HepG2 (cell line): ENCODE data around the gene ACTN1. TPM values are rescaled to one million over a fixed set of nuclear protein-coding genes. Genes with fewer than 3 reads are reported as not detected.

Source experiments
- ATAC-seq: fragments of 200-7000 bp; cut with Tn5 transposase; 3 replicates; pipeline ENCODE4 v1.9.1; 2020; ENCODE audit warnings: mild to moderate bottlenecking, moderate library complexity
- BruUV-seq: library from RNA; stranded (reverse); fragments of 400-500 nt; replicated peaks from 2 replicates; lab custom pipeline; 2021; lab: Mats Ljungman, UMichigan
- CTCF ChIA-PET: fragments of 300-600 bp; formaldehyde crosslinking; extraction: SDS; loops from one replicate; lab custom pipeline; 2021; ENCODE audit warnings: low total read pairs, inconsistent platforms, low intra/inter-chr PET ratio; lab: Yijun Ruan, JAX
- POLR2A ChIA-PET: fragments of 350-600 bp; sonication (Branson Sonifier 250); formaldehyde crosslinking; loops from one replicate; lab custom pipeline; 2020; ENCODE audit warnings: antibody characterized with exemption, inconsistent platforms; lab: Yijun Ruan, JAX
- DNase-seq: peaks from one replicate; pipeline ENCODE4 v3.0.0-alpha.2; 2015; ENCODE audit warnings: low spot score
- FAIRE-seq: peaks from 3 replicates; lab custom pipeline; 2011; peaks lifted over from hg19 to GRCh38; lab: Jason Lieb, UNC
- H2AFZ ChIP-seq: one replicate; pipeline ENCODE4 v1.6.1; 2011; ENCODE audit warnings: low read length, inconsistent platforms
- H3K27ac ChIP-seq: fragments of 300-600 bp; 3 replicates; pipeline ENCODE4 v1.8.0; 2011; ENCODE audit warnings: mixed run types, mild to moderate bottlenecking, mixed read lengths, low read length, inconsistent platforms; ENCODE audit not compliant: insufficient read depth; ENCODE audit errors: extremely low read length
- H3K27me3 ChIP-seq, 2 experiments: fragments of 200-600 bp in 1 of 2; 2 replicates in 1 of 2; 3 replicates in 1 of 2; pipeline versions ENCODE4 v1.6.0 to v1.8.0; 2011; ENCODE audit warnings: low read length in 2 of 2, mild to moderate bottlenecking in 2 of 2, moderate library complexity in 2 of 2, inconsistent platforms in 1 of 2; ENCODE audit not compliant: insufficient read depth in 2 of 2, control insufficient read depth in 1 of 2
- H3K36me3 ChIP-seq, 2 experiments: fragments of 200-600 bp in 1 of 2; replicated peaks in 1 of 2; 2 replicates in 1 of 2; 3 replicates in 1 of 2; pipeline versions ENCODE4 v1.5.1 to v1.8.0; 2011; ENCODE audit warnings: low read length in 2 of 2, inconsistent platforms in 1 of 2; ENCODE audit not compliant: insufficient read depth in 2 of 2, control insufficient read depth in 1 of 2
- H3K4me1 ChIP-seq: 2 replicates; pipeline ENCODE4 v1.5.1; 2012; ENCODE audit warnings: low read length, inconsistent platforms; ENCODE audit not compliant: insufficient read depth
- H3K4me2 ChIP-seq: 2 replicates; pipeline ENCODE4 v1.6.0; 2011; ENCODE audit warnings: low read depth, low read length, inconsistent platforms
- H3K4me3 ChIP-seq, 3 experiments: fragments of 200-600 bp in 1 of 3; sonication (generic), shearing (Covaris generic) in 1 of 3; replicated peaks in 1 of 3; 2 replicates each; pipeline ENCODE4 v1.5.1; 2011 to 2016; ENCODE audit warnings: low read length in 3 of 3, inconsistent platforms in 2 of 3, low read depth in 2 of 3, mild to moderate bottlenecking in 2 of 3, control low read depth in 1 of 3, mixed read lengths in 1 of 3; ENCODE audit not compliant: insufficient read depth in 1 of 3
- H3K79me2 ChIP-seq: one replicate; pipeline ENCODE4 v1.6.1; 2011; ENCODE audit warnings: low read length, inconsistent platforms; ENCODE audit not compliant: insufficient read depth
- H3K9ac ChIP-seq: 2 replicates; pipeline ENCODE4 v1.6.0; 2011; ENCODE audit warnings: mild to moderate bottlenecking, low read depth, low read length, inconsistent platforms; ENCODE audit not compliant: insufficient read depth
- H3K9me3 ChIP-seq: 2 replicates; pipeline ENCODE4 v1.5.1; 2012; ENCODE audit warnings: mild to moderate bottlenecking, low read length
- H4K20me1 ChIP-seq: 2 replicates; pipeline ENCODE4 v1.6.0; 2011; ENCODE audit warnings: inconsistent platforms, mild to moderate bottlenecking, low read length, moderate library complexity; ENCODE audit not compliant: insufficient read depth
- MYNN ChIP-seq: sonication (generic); formaldehyde crosslinking; IDR thresholded peaks from 2 replicates; pipeline ENCODE4 v1.4.0; 2020; ENCODE audit warnings: mild to moderate bottlenecking, low read depth, missing genetic modification reagents
- POGK ChIP-seq: sonication (generic); formaldehyde crosslinking; conservative IDR thresholded peaks from 2 replicates; pipeline ENCODE4 v1.8.0; 2022; ENCODE audit warnings: mild to moderate bottlenecking, moderate library complexity, missing genetic modification reagents
- ZEB1 ChIP-seq: IDR thresholded peaks from 2 replicates; pipeline ENCODE4 v1.6.1; 2012; ENCODE audit warnings: mild to moderate bottlenecking, low read depth, inconsistent platforms; ENCODE audit not compliant: insufficient replicate concordance
- ZNF12 ChIP-seq: sonication (generic); formaldehyde crosslinking; IDR thresholded peaks from 2 replicates; pipeline ENCODE4 v1.5.0; 2020; ENCODE audit warnings: missing genetic modification reagents
- ZNF180 ChIP-seq: sonication (generic); formaldehyde crosslinking; IDR thresholded peaks from 2 replicates; pipeline ENCODE4 v1.4.0; 2020; ENCODE audit warnings: low read depth, missing genetic modification reagents, borderline replicate concordance
- ZNF510 ChIP-seq: sonication (generic); formaldehyde crosslinking; IDR thresholded peaks from 2 replicates; pipeline ENCODE4 v1.4.0; 2020; ENCODE audit warnings: low read depth, mild to moderate bottlenecking, missing genetic modification reagents
- ZNF564 ChIP-seq: sonication (generic); formaldehyde crosslinking; IDR thresholded peaks from 2 replicates; pipeline ENCODE4 v1.8.1; 2023; ENCODE audit warnings: mild to moderate bottlenecking, missing genetic modification reagents
- WGBS: methylation state at CpG from one replicate; pipeline ENCODE4 v1.1.6; 2017; ENCODE audit warnings: low lambda C conversion rate; 5-methylcytosine and 5-hydroxymethylcytosine counted together
- in situ Hi-C: cut with HindIII; loops from 2 replicates; pipeline ENCODE4 v1.10.0; 2017; ENCODE audit warnings: low pct_unique_long_range_greater_than_20kb; ENCODE audit not compliant: extremely low pct_ligation_motif_present
- intact Hi-C: fragments of 100-400 bp; cut with micrococcal nuclease; formaldehyde crosslinking; loops from one replicate; pipeline ENCODE4 v1.10.0; 2022; ENCODE audit not compliant: unreplicated experiment
- polyA plus RNA-seq, 8 experiments: library from polyadenylated mRNA; depleted of rRNA in 3 of 8; stranded (reverse) in 7 of 8; unstranded in 1 of 8; fragments of >200 nt; fragmentation: Illumina TruSeq in 4 of 8; extraction: Trizol in 4 of 8; gene quantifications; 2 replicates each; pipeline versions ENCODE4 v1.2.1 to v1.2.3, GENCODE V29; 2011 to 2016; ENCODE audit warnings: low read depth in 4 of 8, missing spikeins in 1 of 8, mixed read lengths in 1 of 8; ENCODE audit not compliant: insufficient read depth in 1 of 8
- total RNA-seq, 5 experiments: library from RNA; depleted of rRNA; stranded (reverse); fragments of >200 nt; fragmentation: Illumina TruSeq; extraction: Trizol; gene quantifications; 2 replicates each; pipeline ENCODE4 v1.2.3, GENCODE V29; 2016; ENCODE audit warnings: low read depth in 1 of 5
- TF ChIP-seq, protein P1 (sequence below), 2 experiments: sonication (generic) in 1 of 2; formaldehyde crosslinking in 1 of 2; IDR thresholded peaks; 2 replicates each; pipeline versions ENCODE4 v1.5.1 to v1.6.1; 2011 to 2020; ENCODE audit warnings: borderline replicate concordance in 1 of 2, low read depth in 1 of 2, low read length in 1 of 2, mild to moderate bottlenecking in 1 of 2, missing genetic modification reagents in 1 of 2, moderate library complexity in 1 of 2

Gene ACTN1
- total and polyA plus RNA-seq, 2 of the 13 experiments (the other 11 are each of a cell fraction or from before 2014, with no cell fraction given), result 58.6 to 162 TPM

GRCh38 chr14:68995731-68996130 lies 16.6 kb upstream of the ACTN1 start (continued):
- TF ChIP-seq ZEB1, result no peak
- TF ChIP-seq ZNF510 (CRISPR knock-in tag), result no peak
- TF ChIP-seq, protein P1, sequence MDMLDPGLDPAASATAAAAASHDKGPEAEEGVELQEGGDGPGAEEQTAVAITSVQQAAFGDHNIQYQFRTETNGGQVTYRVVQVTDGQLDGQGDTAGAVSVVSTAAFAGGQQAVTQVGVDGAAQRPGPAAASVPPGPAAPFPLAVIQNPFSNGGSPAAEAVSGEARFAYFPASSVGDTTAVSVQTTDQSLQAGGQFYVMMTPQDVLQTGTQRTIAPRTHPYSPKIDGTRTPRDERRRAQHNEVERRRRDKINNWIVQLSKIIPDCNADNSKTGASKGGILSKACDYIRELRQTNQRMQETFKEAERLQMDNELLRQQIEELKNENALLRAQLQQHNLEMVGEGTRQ (IDR thresholded peaks at IDR 0.05; ENCODE audit: low read depth, low read length), result no peak
- TF ChIP-seq, protein P1 (CRISPR knock-in tag; IDR thresholded peaks at IDR 0.05; ENCODE audit: borderline replicate concordance), result no peak
- TF ChIP-seq ZNF180 (CRISPR knock-in tag), result no peak
- TF ChIP-seq ZNF564 (CRISPR knock-in tag), result no peak
- TF ChIP-seq MYNN (CRISPR knock-in tag), result no peak

DNA sequence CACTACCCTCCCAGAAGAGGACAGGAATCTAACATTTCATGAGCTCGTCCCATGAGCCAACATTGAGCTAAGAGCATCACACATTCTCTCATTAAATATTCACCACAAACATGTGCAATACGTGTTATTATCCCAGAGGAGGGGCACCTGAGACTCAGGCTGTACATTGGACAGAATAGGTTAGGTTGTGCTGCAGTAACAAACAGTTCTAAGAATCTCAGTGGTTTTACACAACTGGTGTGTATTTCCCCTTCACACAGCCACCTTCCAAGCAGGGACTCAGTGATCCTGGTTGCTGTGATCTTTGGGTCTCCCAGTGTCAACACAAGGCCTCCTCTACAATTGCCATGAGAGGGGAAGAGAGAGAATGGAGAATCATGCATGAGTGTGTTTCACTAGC lies 15.0 kb upstream of the ACTN1 start:
- POLR2A ChIA-PET, result no interaction called here
- Histone ChIP-seq H3K4me3 (no peak overlapping the region), H3K27ac (no peak overlapping the region), H3K36me3 (no peaks in the 10 kb centered on the region), H3K27me3 (peaks cover 1 to 12% of the 10 kb centered on the region in 2 experiments; a peak in 2 of 5 replicates), H4K20me1 (no peaks in the 10 kb centered on the region), H3K79me2 (no peaks in the 10 kb centered on the region), H3K4me2 (no peak overlapping the region), H3K9ac (no peak overlapping the region), H3K9me3 (no peaks in the 10 kb centered on the region), H2AFZ (no peak overlapping the region), H3K4me1 (no peaks in the 10 kb centered on the region)
- no TSS peak for BruUV-seq
- WGBS, result 11% methylated on average over 1 of the region's 2 CpGs
- DNase-seq, result no peak
- no peak for ATAC-seq
- FAIRE-seq, result no peak
- intact Hi-C loops (no loop called here), in situ Hi-C loops (no loop called here)
- CTCF ChIA-PET, result no interaction called here
- TF ChIP-seq ZNF12 (CRISPR knock-in tag) (peak; percentile 99), POGK (CRISPR knock-in tag) (no peak)
